K562 (cell line): ENCODE measurements around the gene SPINT4. TPM values are rescaled to one million over a fixed set of nuclear protein-coding genes. Genes with fewer than 3 reads are reported as not detected.

Source experiments
- ATAC-seq: fragments of 200-7000 bp; cut with Tn5 transposase; 3 replicates; pipeline ENCODE4 v1.9.1; 2020; ENCODE audit warnings: moderate library complexity
- BruUV-seq: library from RNA; stranded (reverse); fragments of 400-500 nt; replicated peaks from 2 replicates; lab custom pipeline; 2021; lab: Mats Ljungman, UMichigan
- CTCF ChIA-PET: fragments of 300-600 bp; formaldehyde crosslinking; extraction: SDS; loops from one replicate; lab custom pipeline; 2021; ENCODE audit warnings: low intra/inter-chr PET ratio; lab: Yijun Ruan, JAX
- POLR2A ChIA-PET: fragments of 300-600, 350-650 bp; sonication (Branson Sonifier 250); formaldehyde crosslinking; extraction: SDS; loops from one replicate; lab custom pipeline; 2021; ENCODE audit warnings: antibody characterized with exemption, inconsistent platforms; lab: Yijun Ruan, JAX
- DNase-seq, 4 experiments: peaks; one replicate each; pipeline versions ENCODE4 v3.0.0 to v3.0.0-alpha.2; 2011 to 2018; ENCODE audit warnings: low spot score in 3 of 4, mixed read lengths in 3 of 4; ENCODE audit errors: extremely low read depth in 1 of 4
- FAIRE-seq: peaks from 2 replicates; lab custom pipeline; 2011; peaks lifted over from hg19 to GRCh38; lab: Jason Lieb, UNC
- H2AFZ ChIP-seq: 2 replicates; pipeline ENCODE4 v1.6.0; 2011; ENCODE audit warnings: low read depth, low read length, control low read depth, inconsistent platforms
- H3K27ac ChIP-seq: fragments of 200-600 bp; 3 replicates; pipeline ENCODE4 v1.8.0; 2011; ENCODE audit warnings: low read depth, mild to moderate bottlenecking, control low read depth, inconsistent platforms, low read length, moderate library complexity, mixed read lengths; ENCODE audit errors: extremely low read depth
- H3K27me3 ChIP-seq, 2 experiments: fragments of 300-600 bp in 1 of 2; 2 replicates in 1 of 2; 3 replicates in 1 of 2; pipeline versions ENCODE4 v1.6.0 to v1.8.0; 2011; ENCODE audit warnings: inconsistent platforms in 2 of 2, low read length in 2 of 2, mild to moderate bottlenecking in 1 of 2, mixed read lengths in 1 of 2, moderate library complexity in 1 of 2; ENCODE audit not compliant: control insufficient read depth in 2 of 2, insufficient read depth in 2 of 2
- H3K36me3 ChIP-seq: fragments of 300-600 bp; 3 replicates; pipeline ENCODE4 v1.8.0; 2011; ENCODE audit warnings: mild to moderate bottlenecking, low read length, inconsistent platforms; ENCODE audit not compliant: control insufficient read depth, insufficient read depth
- H3K4me1 ChIP-seq, 2 experiments: fragments of 200-600 bp in 1 of 2; replicated peaks in 1 of 2; 2 replicates in 1 of 2; 3 replicates in 1 of 2; pipeline versions ENCODE4 v1.5.1 to v1.8.0; 2011; ENCODE audit warnings: inconsistent platforms in 2 of 2, low read length in 2 of 2, mild to moderate bottlenecking in 1 of 2, mixed read lengths in 1 of 2, moderate library complexity in 1 of 2; ENCODE audit not compliant: control insufficient read depth in 2 of 2, insufficient read depth in 2 of 2
- H3K4me2 ChIP-seq: 2 replicates; pipeline ENCODE4 v1.6.1; 2011; ENCODE audit warnings: low read length, control low read depth, inconsistent platforms, mixed read lengths; ENCODE audit not compliant: insufficient read depth
- H3K4me3 ChIP-seq: fragments of 200-600 bp; sonication (generic), shearing (Covaris generic); 2 replicates; pipeline ENCODE4 v1.5.1; 2016; ENCODE audit warnings: control low read depth, inconsistent platforms
- H3K79me2 ChIP-seq: fragments of 200-600 bp; 3 replicates; pipeline ENCODE4 v1.8.0; 2011; ENCODE audit warnings: low read length, inconsistent platforms; ENCODE audit not compliant: control insufficient read depth, insufficient read depth
- H3K9ac ChIP-seq, 2 experiments: 2 replicates each; pipeline versions ENCODE4 v1.6.0 to v1.6.1; 2011; ENCODE audit warnings: low read depth in 2 of 2, low read length in 2 of 2, control low read depth in 1 of 2, inconsistent platforms in 1 of 2, mild to moderate bottlenecking in 1 of 2, mixed read lengths in 1 of 2; ENCODE audit not compliant: insufficient read depth in 1 of 2
- H3K9me1 ChIP-seq: one replicate; pipeline ENCODE4 v1.6.0; 2011; ENCODE audit warnings: inconsistent platforms, mild to moderate bottlenecking, low read length, moderate library complexity; ENCODE audit not compliant: control insufficient read depth, insufficient read depth
- H3K9me3 ChIP-seq: replicated peaks from 2 replicates; pipeline ENCODE4 v1.5.1; 2011; ENCODE audit warnings: low read depth, low read length, inconsistent platforms; ENCODE audit not compliant: control insufficient read depth, insufficient read depth
- H4K20me1 ChIP-seq: replicated peaks from 2 replicates; pipeline ENCODE4 v1.6.1; 2011; ENCODE audit warnings: low read length, inconsistent platforms, mixed read lengths; ENCODE audit not compliant: control insufficient read depth, insufficient read depth
- C11orf30 ChIP-seq: fragments of 450-650 bp; IDR thresholded peaks from 2 replicates; pipeline ENCODE4 v1.6.1; 2016; ENCODE audit warnings: low read depth, mild to moderate bottlenecking
- CHD1 ChIP-seq: fragments of 200-600 bp; sonication (generic); IDR thresholded peaks from one replicate; pipeline ENCODE4 v1.6.1; 2012; ENCODE audit warnings: mild to moderate bottlenecking, moderate library complexity, low read length, inconsistent platforms
- GABPB2 ChIP-seq: fragments of 250-450 bp; sonication (Bioruptor Pico); conservative IDR thresholded peaks from 2 replicates; pipeline ENCODE4 v1.5.1; 2021; ENCODE audit warnings: mild to moderate bottlenecking
- HDGF ChIP-seq: fragments of 450-650 bp; IDR thresholded peaks from 2 replicates; pipeline ENCODE4 v1.6.1; 2016
- HSF4 ChIP-seq: fragments of 250-450 bp; sonication (Bioruptor Pico); IDR thresholded peaks from 2 replicates; pipeline ENCODE4 v2.1.2; 2022; ENCODE audit warnings: mild to moderate bottlenecking, moderate library complexity, borderline replicate concordance
- NCOR1 ChIP-seq: fragments of 450-650 bp; IDR thresholded peaks from 2 replicates; pipeline ENCODE4 v1.6.1; 2016; ENCODE audit warnings: mild to moderate bottlenecking, moderate library complexity
- PCBP2 ChIP-seq: fragments of 200-400 bp; formaldehyde crosslinking; IDR thresholded peaks from 2 replicates; pipeline ENCODE4 v1.6.1; 2018; ENCODE audit warnings: low read length, low read depth, mild to moderate bottlenecking, moderate library complexity; ENCODE audit not compliant: poor library complexity, severe bottlenecking
- ZNF696 ChIP-seq: fragments of 250-450 bp; sonication (Bioruptor Pico); conservative IDR thresholded peaks from 2 replicates; pipeline ENCODE4 v1.4.0; 2020; ENCODE audit warnings: mild to moderate bottlenecking, moderate library complexity
- in situ Hi-C: fragments of 300-500 bp; cut with MboI; formaldehyde crosslinking; loops from 4 replicates; pipeline ENCODE4 v1.15.0; 2018; ENCODE audit warnings: inconsistent platforms, mixed read lengths
- intact Hi-C: fragments of 100-400 bp; cut with micrococcal nuclease; formaldehyde crosslinking; loops from 2 replicates; pipeline ENCODE4 v1.14.2; 2022
- polyA plus RNA-seq, 8 experiments: library from polyadenylated mRNA; depleted of rRNA in 4 of 8; stranded (reverse) in 5 of 8; unstranded in 3 of 8; fragments of >200 nt; fragmentation: Nextera tagmentation in 2 of 8; fragmentation: Illumina TruSeq in 1 of 8; extraction: Ambion mirVana in 2 of 8; extraction: Trizol in 1 of 8; gene quantifications; 2 replicates each; pipeline versions ENCODE4 v1.2.1 to v1.2.3, GENCODE V29; 2011 to 2014; ENCODE audit warnings: inconsistent platforms in 1 of 8, missing spikeins in 1 of 8
- total RNA-seq, 7 experiments: library from RNA; depleted of rRNA in 6 of 7; stranded (reverse); fragments of >200 nt in 6 of 7; fragmentation: Illumina TruSeq in 2 of 7; extraction: Trizol in 2 of 7; gene quantifications; 2 replicates each; pipeline versions ENCODE4 v1.2.1 to v1.2.3, GENCODE V29; 2011 to 2021; ENCODE audit warnings: low replicate concordance in 1 of 7
- TF ChIP-seq, protein P1 (sequence below), 3 experiments: fragments of 200-800 bp in 1 of 3; fragments of 250-450 bp in 1 of 3; fragments of 450-650 bp in 1 of 3; sonication (Bioruptor Pico) in 1 of 3; sonication (Bioruptor generic) in 1 of 3; formaldehyde crosslinking in 1 of 3; IDR thresholded peaks; 2 replicates each; pipeline versions ENCODE4 v1.6.1 to v1.8.0; 2016 to 2022; ENCODE audit warnings: mild to moderate bottlenecking in 2 of 3, missing genetic modification characterization in 2 of 3, missing compliant biosample characterization in 1 of 3, moderate library complexity in 1 of 3
- TF ChIP-seq, protein P2 (sequence below): fragments of 450-650 bp; IDR thresholded peaks from 2 replicates; pipeline ENCODE4 v1.6.1; 2016
- TF ChIP-seq, protein P3 (sequence below): IDR thresholded peaks from 3 replicates; pipeline ENCODE4 v1.6.1; 2011; ENCODE audit warnings: borderline replicate concordance, mild to moderate bottlenecking; ENCODE audit not compliant: insufficient read length, insufficient read depth
- TF ChIP-seq, protein P4 (sequence below): fragments of 250-450 bp; sonication (Bioruptor Pico); IDR thresholded peaks from 2 replicates; pipeline ENCODE4 v1.9.0; 2021; ENCODE audit warnings: mild to moderate bottlenecking
- TF ChIP-seq, protein P5 (sequence below): fragments of 250-450 bp; sonication (Bioruptor Pico); IDR thresholded peaks from 2 replicates; pipeline ENCODE4 v1.4.0; 2020; ENCODE audit warnings: borderline replicate concordance

Gene SPINT4
- total and polyA plus RNA-seq, 9 of the 15 experiments (the other 6 are each of a cell fraction or from before 2014, with no cell fraction given): not detected

DNA sequence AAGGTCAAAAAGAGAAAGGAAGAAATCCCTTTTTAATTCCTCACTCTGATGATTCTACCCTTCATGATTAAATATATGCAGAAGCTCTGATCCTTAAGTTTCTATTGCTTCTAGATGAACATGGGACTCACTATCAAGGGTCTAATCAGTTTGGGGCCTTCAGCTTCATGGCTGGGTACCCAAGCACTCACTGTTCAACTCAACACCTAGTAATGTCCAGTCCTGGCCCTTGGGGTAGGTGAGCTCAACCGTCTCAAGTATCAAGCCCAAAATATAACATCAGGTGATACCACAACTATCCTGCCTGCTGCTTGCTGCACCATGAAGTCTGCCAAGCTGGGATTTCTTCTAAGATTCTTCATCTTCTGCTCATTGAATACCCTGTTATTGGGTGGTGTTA is at the start of gene SPINT4 (continued):
- TF ChIP-seq, protein P1, sequence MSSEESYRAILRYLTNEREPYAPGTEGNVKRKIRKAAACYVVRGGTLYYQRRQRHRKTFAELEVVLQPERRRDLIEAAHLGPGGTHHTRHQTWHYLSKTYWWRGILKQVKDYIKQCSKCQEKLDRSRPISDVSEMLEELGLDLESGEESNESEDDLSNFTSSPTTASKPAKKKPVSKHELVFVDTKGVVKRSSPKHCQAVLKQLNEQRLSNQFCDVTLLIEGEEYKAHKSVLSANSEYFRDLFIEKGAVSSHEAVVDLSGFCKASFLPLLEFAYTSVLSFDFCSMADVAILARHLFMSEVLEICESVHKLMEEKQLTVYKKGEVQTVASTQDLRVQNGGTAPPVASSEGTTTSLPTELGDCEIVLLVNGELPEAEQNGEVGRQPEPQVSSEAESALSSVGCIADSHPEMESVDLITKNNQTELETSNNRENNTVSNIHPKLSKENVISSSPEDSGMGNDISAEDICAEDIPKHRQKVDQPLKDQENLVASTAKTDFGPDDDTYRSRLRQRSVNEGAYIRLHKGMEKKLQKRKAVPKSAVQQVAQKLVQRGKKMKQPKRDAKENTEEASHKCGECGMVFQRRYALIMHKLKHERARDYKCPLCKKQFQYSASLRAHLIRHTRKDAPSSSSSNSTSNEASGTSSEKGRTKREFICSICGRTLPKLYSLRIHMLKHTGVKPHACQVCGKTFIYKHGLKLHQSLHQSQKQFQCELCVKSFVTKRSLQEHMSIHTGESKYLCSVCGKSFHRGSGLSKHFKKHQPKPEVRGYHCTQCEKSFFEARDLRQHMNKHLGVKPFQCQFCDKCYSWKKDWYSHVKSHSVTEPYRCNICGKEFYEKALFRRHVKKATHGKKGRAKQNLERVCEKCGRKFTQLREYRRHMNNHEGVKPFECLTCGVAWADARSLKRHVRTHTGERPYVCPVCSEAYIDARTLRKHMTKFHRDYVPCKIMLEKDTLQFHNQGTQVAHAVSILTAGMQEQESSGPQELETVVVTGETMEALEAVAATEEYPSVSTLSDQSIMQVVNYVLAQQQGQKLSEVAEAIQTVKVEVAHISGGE (CRISPR knock-in tag; IDR thresholded peaks at IDR 0.05): no peak
- no peak for TF ChIP-seq GABPB2 (CRISPR knock-in tag)

DNA sequence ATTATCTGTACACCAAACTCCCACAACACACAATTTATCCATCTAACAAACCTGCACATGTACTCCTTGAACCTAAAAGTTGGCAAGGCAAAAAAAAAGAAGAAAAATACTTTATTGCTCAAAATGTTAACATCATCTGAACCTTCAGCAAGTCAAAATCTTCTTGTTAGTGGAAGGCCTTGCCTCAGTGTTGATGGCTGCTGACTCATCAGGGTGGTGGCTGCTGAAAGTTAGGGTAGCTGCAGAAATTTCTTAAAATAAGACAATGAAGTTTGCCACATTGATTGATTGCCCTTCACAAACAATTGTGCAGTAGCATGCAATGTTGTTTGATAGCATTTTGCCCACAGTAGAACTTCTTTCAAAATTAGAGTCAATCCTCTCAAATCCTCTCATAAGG is 49.4 kb upstream of the SPINT4 start:
- H3K4me3 ChIP-seq: no peak overlapping the region
- H3K4me2 ChIP-seq: no peak overlapping the region
- BruUV-seq: no TSS peak
- H4K20me1 ChIP-seq: no peaks in the 10 kb centered on the region
- no peak overlapping the region for H2AFZ ChIP-seq
- in situ Hi-C loops (no loop called here), intact Hi-C loops (no loop called here)
- H3K27ac ChIP-seq: no peak overlapping the region
- no peaks in the 10 kb centered on the region for H3K9me3 ChIP-seq
- H3K4me1 ChIP-seq: no peaks in the 10 kb centered on the region
- DNase-seq (no peak), ATAC-seq (no peak), FAIRE-seq (no peak)
- H3K27me3 ChIP-seq: no peaks in the 10 kb centered on the region
- no peaks in the 10 kb centered on the region for H3K9me1 ChIP-seq
- POLR2A ChIA-PET: no interaction called here
- no peaks in the 10 kb centered on the region for H3K79me2 ChIP-seq
- no peak overlapping the region for H3K9ac ChIP-seq
- CTCF ChIA-PET: interaction anchor here (0.7 kb wide), 1 partner anchor 93 kb away, joined by 3 read pairs; no protein-coding TSS in a partner anchor
- H3K36me3 ChIP-seq: no peaks in the 10 kb centered on the region
- TF ChIP-seq C11orf30 (no peak), NCOR1 (no peak), CHD1 (no peak), HDGF (no peak), PCBP2 (no peak), ZNF696 (CRISPR knock-in tag) (no peak), HSF4 (CRISPR knock-in tag) (no peak)
- TF ChIP-seq, protein P2, sequence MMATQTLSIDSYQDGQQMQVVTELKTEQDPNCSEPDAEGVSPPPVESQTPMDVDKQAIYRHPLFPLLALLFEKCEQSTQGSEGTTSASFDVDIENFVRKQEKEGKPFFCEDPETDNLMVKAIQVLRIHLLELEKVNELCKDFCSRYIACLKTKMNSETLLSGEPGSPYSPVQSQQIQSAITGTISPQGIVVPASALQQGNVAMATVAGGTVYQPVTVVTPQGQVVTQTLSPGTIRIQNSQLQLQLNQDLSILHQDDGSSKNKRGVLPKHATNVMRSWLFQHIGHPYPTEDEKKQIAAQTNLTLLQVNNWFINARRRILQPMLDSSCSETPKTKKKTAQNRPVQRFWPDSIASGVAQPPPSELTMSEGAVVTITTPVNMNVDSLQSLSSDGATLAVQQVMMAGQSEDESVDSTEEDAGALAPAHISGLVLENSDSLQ: no peak
- TF ChIP-seq, protein P3, sequence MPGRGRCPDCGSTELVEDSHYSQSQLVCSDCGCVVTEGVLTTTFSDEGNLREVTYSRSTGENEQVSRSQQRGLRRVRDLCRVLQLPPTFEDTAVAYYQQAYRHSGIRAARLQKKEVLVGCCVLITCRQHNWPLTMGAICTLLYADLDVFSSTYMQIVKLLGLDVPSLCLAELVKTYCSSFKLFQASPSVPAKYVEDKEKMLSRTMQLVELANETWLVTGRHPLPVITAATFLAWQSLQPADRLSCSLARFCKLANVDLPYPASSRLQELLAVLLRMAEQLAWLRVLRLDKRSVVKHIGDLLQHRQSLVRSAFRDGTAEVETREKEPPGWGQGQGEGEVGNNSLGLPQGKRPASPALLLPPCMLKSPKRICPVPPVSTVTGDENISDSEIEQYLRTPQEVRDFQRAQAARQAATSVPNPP: no peak
- TF ChIP-seq, protein P4, sequence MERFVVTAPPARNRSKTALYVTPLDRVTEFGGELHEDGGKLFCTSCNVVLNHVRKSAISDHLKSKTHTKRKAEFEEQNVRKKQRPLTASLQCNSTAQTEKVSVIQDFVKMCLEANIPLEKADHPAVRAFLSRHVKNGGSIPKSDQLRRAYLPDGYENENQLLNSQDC (CRISPR knock-in tag): no peak
- TF ChIP-seq, protein P5, sequence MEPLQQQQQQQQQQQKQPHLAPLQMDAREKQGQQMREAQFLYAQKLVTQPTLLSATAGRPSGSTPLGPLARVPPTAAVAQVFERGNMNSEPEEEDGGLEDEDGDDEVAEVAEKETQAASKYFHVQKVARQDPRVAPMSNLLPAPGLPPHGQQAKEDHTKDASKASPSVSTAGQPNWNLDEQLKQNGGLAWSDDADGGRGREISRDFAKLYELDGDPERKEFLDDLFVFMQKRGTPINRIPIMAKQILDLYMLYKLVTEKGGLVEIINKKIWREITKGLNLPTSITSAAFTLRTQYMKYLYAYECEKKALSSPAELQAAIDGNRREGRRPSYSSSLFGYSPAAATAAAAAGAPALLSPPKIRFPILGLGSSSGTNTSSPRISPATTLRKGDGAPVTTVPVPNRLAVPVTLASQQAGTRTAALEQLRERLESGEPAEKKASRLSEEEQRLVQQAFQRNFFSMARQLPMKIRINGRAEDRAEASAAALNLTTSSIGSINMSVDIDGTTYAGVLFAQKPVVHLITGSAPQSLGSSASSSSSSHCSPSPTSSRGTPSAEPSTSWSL (CRISPR knock-in tag): no peak
